ENCODE measurements around the gene RCOR3.

Gene RCOR3

GRCh38 chr1:211323156-211324063, 64.2 kb downstream of the RCOR3 start:
- no peak overlapping the region for H3K4me3 ChIP-seq
- in situ Hi-C loops (cut with MboI; ENCODE audit: low sequenced_read_pairs): loop anchor here (5.0 to 10.0 kb wide), 3 partner anchors 151 to 329 kb away; no protein-coding TSS in a partner anchor
- no peaks in the 10 kb centered on the region for H3K27me3 ChIP-seq (ENCODE audit: low read depth)
- no peaks in the 10 kb centered on the region for H3K9me3 ChIP-seq
- peaks cover 13% of the 10 kb centered on the region for H3K4me1 ChIP-seq
- no peaks in the 10 kb centered on the region for H3K36me3 ChIP-seq (replicated peaks)
- DNase-seq (ENCODE audit: low spot score in 2 of 2): peak; percentile 71 to 76

GRCh38 chr1:211324992-211325775, 66.0 kb downstream of the RCOR3 start:
- peaks cover 15% of the 10 kb centered on the region for H3K4me1 ChIP-seq
- no peaks in the 10 kb centered on the region for H3K36me3 ChIP-seq (replicated peaks)
- in situ Hi-C loops (cut with MboI; ENCODE audit: low sequenced_read_pairs): loop anchor here (5.0 to 10.0 kb wide), 3 partner anchors 150 to 327 kb away; no protein-coding TSS in a partner anchor
- no peak overlapping the region for H3K4me3 ChIP-seq
- DNase-seq (ENCODE audit: low spot score in 2 of 2): no peak
- no peaks in the 10 kb centered on the region for H3K9me3 ChIP-seq
- no peaks in the 10 kb centered on the region for H3K27me3 ChIP-seq (ENCODE audit: low read depth)

- H3K27me3 ChIP-seq (ENCODE audit: low read depth): no peaks in the 10 kb centered on the region
- H3K9me3 ChIP-seq: no peaks in the 10 kb centered on the region
- DNase-seq (ENCODE audit: low spot score in 2 of 2): no peak
- H3K36me3 ChIP-seq (replicated peaks): no peaks in the 10 kb centered on the region
- in situ Hi-C loops (cut with MboI; ENCODE audit: low sequenced_read_pairs): loop anchor here (10.0 kb wide), 1 partner anchor 149 kb away; no protein-coding TSS in a partner anchor
- H3K4me1 ChIP-seq: peaks cover 16% of the 10 kb centered on the region
- peak overlapping the region; percentile 57 for H3K4me3 ChIP-seq
Observed at GRCh38 chr1:211326140-211326527, 67.0 kb downstream of the RCOR3 start.

- peak within 1 kb of the TSS; percentile 57 for H3K4me3 ChIP-seq
- DNase-seq (ENCODE audit: low spot score in 2 of 2): peak; percentile 36 to 74
- H3K27me3 ChIP-seq (ENCODE audit: low read depth): no peaks in the 10 kb centered on the region
- no peaks in the 10 kb centered on the region for H3K36me3 ChIP-seq (replicated peaks)
- no peaks in the 10 kb centered on the region for H3K9me3 ChIP-seq
- in situ Hi-C loops (cut with MboI; ENCODE audit: low sequenced_read_pairs): loop anchor here (10.0 kb wide), 1 partner anchor 148 kb away; no protein-coding TSS in a partner anchor
- H3K4me1 ChIP-seq: peaks cover 19% of the 10 kb centered on the region
Observed at GRCh38 chr1:211326528-211327345, 67.6 kb downstream of the RCOR3 start, which contains the start of gene TRAF5. Gene TRAF5 (plus strand): TSS chr1:211326833. CDS start chr1:211353240, 26,407 bp downstream.

GRCh38 chr1:211327346-211327921, 68.3 kb downstream of the RCOR3 start:
- H3K4me3 ChIP-seq: peak overlapping the region; percentile 57
- in situ Hi-C loops (cut with MboI; ENCODE audit: low sequenced_read_pairs): loop anchor here (10.0 kb wide), 1 partner anchor 147 kb away; no protein-coding TSS in a partner anchor
- no peaks in the 10 kb centered on the region for H3K9me3 ChIP-seq
- peak; percentile 45 to 56 for DNase-seq (ENCODE audit: low spot score in 2 of 2)
- peaks cover 19% of the 10 kb centered on the region for H3K4me1 ChIP-seq
- no peaks in the 10 kb centered on the region for H3K27me3 ChIP-seq (ENCODE audit: low read depth)
- H3K36me3 ChIP-seq (replicated peaks): no peaks in the 10 kb centered on the region

- no peaks in the 10 kb centered on the region for H3K9me3 ChIP-seq
- H3K27me3 ChIP-seq (ENCODE audit: low read depth): no peaks in the 10 kb centered on the region
- H3K4me3 ChIP-seq: peak overlapping the region; percentile 57; the same call in 1 of the 2 replicates
- in situ Hi-C loops (cut with MboI; ENCODE audit: low sequenced_read_pairs): loop anchor here (10.0 kb wide), 1 partner anchor 147 kb away; no protein-coding TSS in a partner anchor
- H3K4me1 ChIP-seq: peaks cover 19% of the 10 kb centered on the region
- no peaks in the 10 kb centered on the region for H3K36me3 ChIP-seq (replicated peaks)
- no peak for DNase-seq (ENCODE audit: low spot score in 2 of 2)
Observed at GRCh38 chr1:211328084-211328694, 69.0 kb downstream of the RCOR3 start.

- DNase-seq (ENCODE audit: low spot score in 2 of 2): no peak
- in situ Hi-C loops (cut with MboI; ENCODE audit: low sequenced_read_pairs): loop anchor here (10.0 kb wide), 1 partner anchor 146 kb away; no protein-coding TSS in a partner anchor
- H3K36me3 ChIP-seq (replicated peaks): no peaks in the 10 kb centered on the region
- H3K27me3 ChIP-seq (ENCODE audit: low read depth): no peaks in the 10 kb centered on the region
- no peak overlapping the region for H3K4me3 ChIP-seq
- H3K4me1 ChIP-seq: peaks cover 19% of the 10 kb centered on the region
- no peaks in the 10 kb centered on the region for H3K9me3 ChIP-seq
Observed at GRCh38 chr1:211328866-211329475, 69.8 kb downstream of the RCOR3 start.

GRCh38 chr1:211329764-211330201, 70.6 kb downstream of the RCOR3 start:
- H3K4me1 ChIP-seq: peaks cover 19% of the 10 kb centered on the region

GRCh38 chr1:211330282-211330936, 71.2 kb downstream of the RCOR3 start:
- no peaks in the 10 kb centered on the region for H3K27me3 ChIP-seq (ENCODE audit: low read depth)
- H3K4me3 ChIP-seq: no peak overlapping the region
- H3K4me1 ChIP-seq: peaks cover 19% of the 10 kb centered on the region
- H3K36me3 ChIP-seq (replicated peaks): no peaks in the 10 kb centered on the region
- in situ Hi-C loops (cut with MboI; ENCODE audit: low sequenced_read_pairs): no loop called here
- no peak for DNase-seq (ENCODE audit: low spot score in 2 of 2)
- H3K9me3 ChIP-seq: no peaks in the 10 kb centered on the region

More at GRCh38 chr1:211329764-211330201, 70.6 kb downstream of the RCOR3 start:
- no peak for DNase-seq (ENCODE audit: low spot score in 2 of 2)
- no peaks in the 10 kb centered on the region for H3K36me3 ChIP-seq (replicated peaks)
- in situ Hi-C loops (cut with MboI; ENCODE audit: low sequenced_read_pairs): loop anchor here (10.0 kb wide), 1 partner anchor 145 kb away; no protein-coding TSS in a partner anchor
- no peaks in the 10 kb centered on the region for H3K9me3 ChIP-seq
- H3K4me3 ChIP-seq: no peak overlapping the region
- H3K27me3 ChIP-seq (ENCODE audit: low read depth): no peaks in the 10 kb centered on the region

- no peaks in the 10 kb centered on the region for H3K27me3 ChIP-seq (ENCODE audit: low read depth)
- DNase-seq (ENCODE audit: low spot score in 2 of 2): no peak
- H3K4me1 ChIP-seq: peaks cover 18% of the 10 kb centered on the region
- in situ Hi-C loops (cut with MboI; ENCODE audit: low sequenced_read_pairs): no loop called here
- no peak overlapping the region for H3K4me3 ChIP-seq
- H3K9me3 ChIP-seq: no peaks in the 10 kb centered on the region
- H3K36me3 ChIP-seq (replicated peaks): no peaks in the 10 kb centered on the region
Observed at GRCh38 chr1:211331011-211331709, 72.0 kb downstream of the RCOR3 start.

GRCh38 chr1:211332036-211332616, 73.0 kb downstream of the RCOR3 start:
- H3K4me1 ChIP-seq: peaks cover 15% of the 10 kb centered on the region
- in situ Hi-C loops (cut with MboI; ENCODE audit: low sequenced_read_pairs): no loop called here
- H3K36me3 ChIP-seq (replicated peaks): no peaks in the 10 kb centered on the region
- H3K9me3 ChIP-seq: no peaks in the 10 kb centered on the region
- no peaks in the 10 kb centered on the region for H3K27me3 ChIP-seq (ENCODE audit: low read depth)
- no peak overlapping the region for H3K4me3 ChIP-seq
- no peak for DNase-seq (ENCODE audit: low spot score in 2 of 2)
